ENCODE measurements around the gene PTPRC.

The PTPRC gene

GRCh38 chr1:198667807-198668206, 29.0 kb downstream of the PTPRC start:
- no peak overlapping the region for H3K27ac ChIP-seq

GRCh38 chr1:198669023-198669698, 30.3 kb downstream of the PTPRC start:
- H3K27ac ChIP-seq, result no peak overlapping the region
- TF ChIP-seq CTCF (conservative IDR thresholded peaks at IDR 0.05), result no peak
- no peak for TF ChIP-seq ZFX (IDR thresholded peaks at IDR 0.05)

More at GRCh38 chr1:198667807-198668206, 29.0 kb downstream of the PTPRC start:
- no peak for TF ChIP-seq CTCF (conservative IDR thresholded peaks at IDR 0.05)
- no peak for TF ChIP-seq ZFX (IDR thresholded peaks at IDR 0.05)

GRCh38 chr1:198669771-198670170, 30.9 kb downstream of the PTPRC start:
- H3K27ac ChIP-seq, result no peak overlapping the region
- TF ChIP-seq ZFX (IDR thresholded peaks at IDR 0.05) (no peak), CTCF (conservative IDR thresholded peaks at IDR 0.05) (no peak)

GRCh38 chr1:198671136-198671535, 32.3 kb downstream of the PTPRC start:
- TF ChIP-seq ZFX (IDR thresholded peaks at IDR 0.05) (no peak), CTCF (conservative IDR thresholded peaks at IDR 0.05) (no peak)
- no peak overlapping the region for H3K27ac ChIP-seq

GRCh38 chr1:198672124-198672523, 33.3 kb downstream of the PTPRC start:
- no peak overlapping the region for H3K27ac ChIP-seq
- no peak for TF ChIP-seq ZFX (IDR thresholded peaks at IDR 0.05)
- no peak for TF ChIP-seq CTCF (conservative IDR thresholded peaks at IDR 0.05)

GRCh38 chr1:198674009-198674408, 35.2 kb downstream of the PTPRC start:
- TF ChIP-seq CTCF (conservative IDR thresholded peaks at IDR 0.05) (no peak), ZFX (IDR thresholded peaks at IDR 0.05) (no peak)

GRCh38 chr1:198676253-198676652, 37.4 kb downstream of the PTPRC start:
- H3K27ac ChIP-seq, result no peak overlapping the region
- no peak for TF ChIP-seq CTCF (conservative IDR thresholded peaks at IDR 0.05)
- no peak for TF ChIP-seq ZFX (IDR thresholded peaks at IDR 0.05)

More at GRCh38 chr1:198674009-198674408, 35.2 kb downstream of the PTPRC start:
- H3K27ac ChIP-seq, result no peak overlapping the region
